Epithelial cell of umbilical artery (primary cell): ENCODE data around the gene SLC30A10. TPM values are rescaled to one million over a fixed set of nuclear protein-coding genes. Genes with fewer than 3 reads are reported as not detected.

Experiments used
- total RNA-seq: library from RNA; depleted of rRNA; stranded (reverse); fragments of >200 nt; gene quantifications from 2 replicates; pipeline ENCODE4 v1.2.3, GENCODE V29; 2014

The SLC30A10 gene
- not detected in 2 replicates for total RNA-seq

DNA sequence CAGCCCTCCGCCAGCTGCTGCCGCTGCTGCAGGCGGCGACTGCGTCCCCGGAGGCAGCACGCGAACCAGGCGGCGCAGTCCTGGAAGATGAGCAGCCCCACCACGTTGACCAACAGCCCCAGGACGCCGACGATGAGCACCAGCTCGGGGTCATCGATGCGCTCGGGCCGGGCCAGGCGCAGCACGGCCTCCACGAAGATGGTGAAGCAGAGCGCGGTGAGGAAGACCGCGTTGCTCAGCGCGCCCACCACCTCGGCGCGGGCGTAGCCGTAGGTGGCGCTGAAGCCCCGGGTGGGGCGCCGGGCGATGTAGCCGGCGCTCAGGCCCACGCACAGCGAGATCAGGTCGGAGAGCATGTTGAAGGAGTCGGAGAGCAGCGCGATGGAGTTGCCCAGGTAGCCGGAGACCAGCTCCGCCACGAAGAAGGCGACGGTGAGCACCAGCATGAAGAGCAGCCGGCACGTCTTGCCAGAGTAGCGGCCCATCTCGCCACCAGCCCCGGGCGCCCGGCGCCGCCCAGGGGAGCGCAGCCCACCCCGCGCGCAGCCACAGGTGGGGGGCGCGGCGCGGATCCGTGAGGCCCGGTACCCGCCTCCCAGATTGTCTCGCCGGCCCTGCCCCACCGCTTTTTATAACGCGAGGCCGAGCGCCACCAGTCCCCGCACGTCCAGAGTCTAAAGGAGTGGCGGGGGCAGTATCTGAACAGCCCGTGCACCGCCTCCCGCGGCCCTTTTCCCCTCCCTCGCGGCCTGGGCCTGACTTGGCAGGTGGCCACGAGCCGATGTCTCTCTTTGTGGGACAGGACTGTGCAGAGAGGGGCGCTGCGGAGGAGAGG lies at the start of gene SLC30A10:
Gene SLC30A10, minus strand, starts transcription at position 602 of the 835 bp plus-strand sequence. Its CDS starts 117 bp downstream, at position 485.

Other genes with a start within 250 kb of the SLC30A10 start
- gene EPRS1, start 117.9 kb upstream of the SLC30A10 start, total RNA-seq, result 145 and 155 TPM in 2 replicates
- gene BPNT1, start 161.2 kb upstream of the SLC30A10 start, total RNA-seq, result 30.5 and 34.3 TPM in 2 replicates
- 72.8 and 80.6 TPM in 2 replicates for gene IARS2, start 165.6 kb upstream of the SLC30A10 start, total RNA-seq